SU-DHL-6 (cell line): Measurements from ENCODE around the gene MAP1S.

ENCODE experiments used
- H2AFZ ChIP-seq: fragments of 200-600 bp; sonication (generic); 2 replicates; pipeline ENCODE4 v1.6.1; 2014; ENCODE audit warnings: low read depth, mild to moderate bottlenecking, moderate library complexity, mixed read lengths, antibody characterized with exemption, low read length; ENCODE audit not compliant: severe bottlenecking
- H3F3A ChIP-seq: fragments of 200-600 bp; shearing (Covaris generic); 2 replicates; pipeline ENCODE4 v1.6.0; 2016; ENCODE audit warnings: antibody characterized with exemption, mild to moderate bottlenecking; ENCODE audit not compliant: insufficient read depth
- H3K27ac ChIP-seq: fragments of 200-600 bp; sonication (generic); 2 replicates; pipeline ENCODE4 v1.5.1; 2016; ENCODE audit warnings: low read depth, mild to moderate bottlenecking, low read length, moderate library complexity, mixed read lengths
- H3K27me3 ChIP-seq: fragments of 200-600 bp; sonication (generic), shearing (Covaris generic); 2 replicates; pipeline ENCODE4 v1.6.0; 2014; ENCODE audit warnings: mild to moderate bottlenecking, low read length
- H3K36me3 ChIP-seq: fragments of 200-600 bp; sonication (generic); 2 replicates; pipeline ENCODE4 v1.6.1; 2014; ENCODE audit warnings: mild to moderate bottlenecking, low read length, mixed read lengths
- H3K4me2 ChIP-seq: fragments of 300-600, 200-600 bp; shearing (Covaris generic), sonication (generic); 2 replicates; pipeline ENCODE4 v1.6.0; 2014; ENCODE audit warnings: low read length, low read depth, mild to moderate bottlenecking; ENCODE audit not compliant: poor library complexity, severe bottlenecking
- H3K4me3 ChIP-seq: fragments of 200-600 bp; sonication (generic); 2 replicates; pipeline ENCODE4 v1.5.1; 2014; ENCODE audit warnings: antibody characterized with exemption, low read length, mild to moderate bottlenecking, mixed read lengths; ENCODE audit not compliant: insufficient read depth, poor library complexity, severe bottlenecking
- H3K79me2 ChIP-seq: fragments of 200-600 bp; sonication (generic); 2 replicates; pipeline ENCODE4 v1.6.1; 2014; ENCODE audit warnings: mild to moderate bottlenecking, low read length, moderate library complexity; ENCODE audit not compliant: insufficient read depth
- H3K9ac ChIP-seq: fragments of 200-600 bp; sonication (generic); 2 replicates; pipeline ENCODE4 v1.7.0; 2014; ENCODE audit warnings: mild to moderate bottlenecking, low read length
- H3K9me2 ChIP-seq: fragments of 200-600 bp; sonication (generic); replicated peaks from 2 replicates; pipeline ENCODE4 v1.6.1; 2014; ENCODE audit warnings: low read length; ENCODE audit not compliant: insufficient read depth
- H3K9me3 ChIP-seq: fragments of 200-600 bp; sonication (generic); 2 replicates; pipeline ENCODE4 v1.6.1; 2014; ENCODE audit warnings: low read length, mixed read lengths; ENCODE audit not compliant: insufficient read depth
- H4K20me1 ChIP-seq: fragments of 200-600 bp; sonication (generic); 2 replicates; pipeline ENCODE4 v1.6.1; 2014; ENCODE audit warnings: low read depth, mild to moderate bottlenecking, antibody characterized with exemption, low read length, moderate library complexity, mixed read lengths
- EZH2phosphoT487 ChIP-seq: fragments of 200-600 bp; sonication (generic), shearing (Covaris generic); conservative IDR thresholded peaks from 2 replicates; pipeline ENCODE4 v1.6.1; 2018; ENCODE audit warnings: mild to moderate bottlenecking, antibody characterized with exemption, low read length, moderate library complexity, mixed read lengths
- TF ChIP-seq, protein P1 (sequence below): fragments of 200-600 bp; sonication (generic); IDR thresholded peaks from one replicate; pipeline ENCODE4 v1.5.1; 2017; ENCODE audit warnings: antibody characterized with exemption, mild to moderate bottlenecking, low read length, moderate library complexity; ENCODE audit not compliant: insufficient read depth, poor library complexity, severe bottlenecking

The MAP1S gene

DNA sequence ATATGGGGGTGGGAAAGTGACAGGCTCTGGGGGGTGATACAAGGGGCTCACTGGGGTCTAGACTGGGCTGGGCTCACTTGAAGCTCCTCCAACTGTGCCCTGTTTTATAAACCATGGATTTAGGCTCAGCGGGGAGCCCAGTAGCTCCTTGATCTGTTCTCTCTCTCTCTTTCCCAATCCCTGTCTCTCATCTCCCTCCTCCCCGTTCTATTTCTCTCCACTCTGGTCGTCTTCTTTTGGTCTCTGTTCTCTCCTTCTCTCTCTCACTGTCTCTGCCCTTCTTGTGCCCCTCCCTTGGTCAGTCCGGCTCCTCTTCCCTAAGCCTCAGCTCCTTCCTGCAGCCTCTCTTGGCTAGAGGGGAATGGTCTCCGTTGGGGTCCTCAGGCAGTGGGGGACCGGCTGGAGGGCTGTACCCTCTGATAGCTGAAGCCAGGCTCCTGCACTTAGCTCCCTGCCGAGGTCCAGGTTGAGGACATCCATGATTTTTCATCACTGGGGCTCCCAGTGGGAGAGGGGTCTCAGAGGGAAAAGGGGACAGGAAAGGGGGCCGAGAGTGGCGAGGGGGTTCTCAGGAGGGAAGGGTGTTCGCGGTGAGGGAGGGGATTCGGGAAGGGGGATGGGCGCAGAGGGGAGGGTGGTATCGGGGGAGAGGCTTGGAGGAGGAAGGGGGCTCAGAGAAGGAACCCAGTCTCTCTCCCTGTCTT is 39.6 kb upstream of the MAP1S start:
- H3K36me3 ChIP-seq = no peaks in the 10 kb centered on the region
- TF ChIP-seq, protein P1, sequence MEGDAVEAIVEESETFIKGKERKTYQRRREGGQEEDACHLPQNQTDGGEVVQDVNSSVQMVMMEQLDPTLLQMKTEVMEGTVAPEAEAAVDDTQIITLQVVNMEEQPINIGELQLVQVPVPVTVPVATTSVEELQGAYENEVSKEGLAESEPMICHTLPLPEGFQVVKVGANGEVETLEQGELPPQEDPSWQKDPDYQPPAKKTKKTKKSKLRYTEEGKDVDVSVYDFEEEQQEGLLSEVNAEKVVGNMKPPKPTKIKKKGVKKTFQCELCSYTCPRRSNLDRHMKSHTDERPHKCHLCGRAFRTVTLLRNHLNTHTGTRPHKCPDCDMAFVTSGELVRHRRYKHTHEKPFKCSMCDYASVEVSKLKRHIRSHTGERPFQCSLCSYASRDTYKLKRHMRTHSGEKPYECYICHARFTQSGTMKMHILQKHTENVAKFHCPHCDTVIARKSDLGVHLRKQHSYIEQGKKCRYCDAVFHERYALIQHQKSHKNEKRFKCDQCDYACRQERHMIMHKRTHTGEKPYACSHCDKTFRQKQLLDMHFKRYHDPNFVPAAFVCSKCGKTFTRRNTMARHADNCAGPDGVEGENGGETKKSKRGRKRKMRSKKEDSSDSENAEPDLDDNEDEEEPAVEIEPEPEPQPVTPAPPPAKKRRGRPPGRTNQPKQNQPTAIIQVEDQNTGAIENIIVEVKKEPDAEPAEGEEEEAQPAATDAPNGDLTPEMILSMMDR = no peak
- TF ChIP-seq EZH2phosphoT487 = no peak
- H3F3A ChIP-seq = no peaks in the 10 kb centered on the region
- no peak overlapping the region for H2AFZ ChIP-seq
- H3K9ac ChIP-seq = no peak overlapping the region
- H4K20me1 ChIP-seq = no peaks in the 10 kb centered on the region
- H3K27ac ChIP-seq = no peak overlapping the region
- no peaks in the 10 kb centered on the region for H3K9me2 ChIP-seq
- H3K27me3 ChIP-seq = no peaks in the 10 kb centered on the region
- no peaks in the 10 kb centered on the region for H3K79me2 ChIP-seq
- H3K4me2 ChIP-seq = no peak overlapping the region
- H3K4me3 ChIP-seq = no peak overlapping the region
- no peaks in the 10 kb centered on the region for H3K9me3 ChIP-seq

DNA sequence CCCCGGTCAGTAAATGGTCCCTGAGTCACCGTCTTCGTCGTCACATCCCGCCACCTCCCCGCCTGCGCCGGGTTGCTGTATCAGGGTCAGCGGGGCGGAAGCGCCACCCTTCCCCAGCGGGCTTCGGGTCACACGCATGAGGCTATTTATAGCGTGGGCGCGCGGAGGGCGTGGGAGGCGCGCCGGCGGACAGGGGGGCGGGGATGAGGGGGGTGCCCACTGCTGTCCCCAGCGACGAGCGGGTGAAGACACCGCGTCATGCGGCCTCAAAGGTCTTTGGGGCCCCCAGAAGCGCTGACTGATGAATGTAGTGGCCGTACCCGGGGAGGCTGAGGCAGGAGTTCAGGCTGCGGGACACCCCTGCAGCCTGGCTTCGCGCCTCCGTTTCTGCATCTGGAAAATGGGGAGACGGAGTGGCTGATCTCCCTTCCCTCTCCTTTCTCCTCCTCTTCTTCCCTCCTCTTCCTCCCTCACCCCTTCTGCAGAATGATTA is 39.0 kb upstream of the MAP1S start:
- H3K36me3 ChIP-seq = no peaks in the 10 kb centered on the region
- no peak overlapping the region for H2AFZ ChIP-seq
- H3K4me3 ChIP-seq = no peak overlapping the region
- H3F3A ChIP-seq = no peaks in the 10 kb centered on the region
- H3K27me3 ChIP-seq = no peaks in the 10 kb centered on the region
- no peaks in the 10 kb centered on the region for H4K20me1 ChIP-seq
- no peak overlapping the region for H3K9ac ChIP-seq
- peak overlapping the region; percentile 31 for H3K4me2 ChIP-seq
- H3K27ac ChIP-seq = no peak overlapping the region
- TF ChIP-seq, protein P1 = no peak
- 0 out of 2 replicates have a peak, but pooled peaks have one; percentile 64 for TF ChIP-seq EZH2phosphoT487
- no peaks in the 10 kb centered on the region for H3K9me2 ChIP-seq
- H3K9me3 ChIP-seq = no peaks in the 10 kb centered on the region
- no peaks in the 10 kb centered on the region for H3K79me2 ChIP-seq

DNA sequence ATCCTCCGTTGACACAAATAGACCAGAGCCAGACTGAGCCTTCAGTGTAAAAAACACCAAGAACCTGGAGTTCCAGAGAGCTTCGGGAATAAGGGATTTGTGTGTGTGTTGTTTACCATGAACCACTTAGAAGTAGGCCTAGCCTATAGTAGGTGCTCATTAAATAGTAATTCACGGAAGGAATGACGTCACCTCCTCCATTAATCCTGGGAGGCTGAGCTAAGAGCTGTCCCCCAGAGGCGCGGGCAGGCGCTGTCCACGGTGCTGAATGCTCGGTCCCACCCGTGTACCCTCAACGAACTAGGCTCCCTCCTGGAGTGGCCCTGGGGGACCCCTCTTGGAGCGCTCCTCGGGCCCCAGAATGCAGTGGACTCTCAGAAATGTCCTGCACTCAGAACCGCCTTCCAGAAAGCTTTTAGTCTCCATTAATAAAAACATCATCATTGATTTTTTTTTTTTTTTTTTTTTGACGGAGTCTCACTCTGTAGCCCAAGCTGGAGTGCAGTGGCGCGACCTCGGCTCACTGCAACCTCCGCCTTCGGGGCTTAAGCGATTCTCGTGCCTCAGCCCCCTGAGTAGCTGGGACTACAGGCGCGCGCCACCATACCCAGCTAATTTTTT is 37.7 kb upstream of the MAP1S start:
- H3K36me3 ChIP-seq = no peaks in the 10 kb centered on the region
- H3K9ac ChIP-seq = no peak overlapping the region
- no peaks in the 10 kb centered on the region for H3F3A ChIP-seq
- H2AFZ ChIP-seq = no peak overlapping the region
- no peak for TF ChIP-seq EZH2phosphoT487
- TF ChIP-seq, protein P1 = no peak
- H3K79me2 ChIP-seq = no peaks in the 10 kb centered on the region
- no peak overlapping the region for H3K27ac ChIP-seq
- no peaks in the 10 kb centered on the region for H4K20me1 ChIP-seq
- H3K27me3 ChIP-seq = no peaks in the 10 kb centered on the region
- no peak overlapping the region for H3K4me3 ChIP-seq
- H3K9me2 ChIP-seq = no peaks in the 10 kb centered on the region
- no peak overlapping the region for H3K4me2 ChIP-seq
- no peaks in the 10 kb centered on the region for H3K9me3 ChIP-seq
